ENCODE measurements around the gene IGFL2.
"Not testable (repeated sequence)": the region's sequence is repeated elsewhere in the genome, so short reads cannot be mapped to it uniquely, and the experiment has no call there.

The IGFL2 gene

DNA sequence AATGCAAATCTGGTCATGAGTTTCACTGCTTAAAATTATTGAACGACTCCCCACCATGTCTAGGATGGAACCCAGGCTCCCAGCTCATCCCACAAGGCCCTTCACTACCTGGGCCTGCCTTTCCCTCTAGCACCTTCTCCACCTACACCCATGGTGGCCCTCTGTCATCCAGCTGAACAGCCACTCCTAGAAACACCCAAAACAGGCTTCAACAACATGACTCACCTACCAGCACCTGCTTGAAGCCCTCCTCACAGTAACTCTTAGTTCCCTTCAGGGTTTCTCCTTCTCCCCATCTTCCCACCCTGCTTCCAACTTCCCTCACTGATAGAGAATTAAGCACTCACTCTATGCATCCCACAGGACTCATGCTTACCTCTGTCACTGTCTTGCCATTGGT lies 6.6 kb upstream of the IGFL2 start:
- FAIRE-seq (no peak), DNase-seq (ENCODE audit: low spot score) (no peak)

DNA sequence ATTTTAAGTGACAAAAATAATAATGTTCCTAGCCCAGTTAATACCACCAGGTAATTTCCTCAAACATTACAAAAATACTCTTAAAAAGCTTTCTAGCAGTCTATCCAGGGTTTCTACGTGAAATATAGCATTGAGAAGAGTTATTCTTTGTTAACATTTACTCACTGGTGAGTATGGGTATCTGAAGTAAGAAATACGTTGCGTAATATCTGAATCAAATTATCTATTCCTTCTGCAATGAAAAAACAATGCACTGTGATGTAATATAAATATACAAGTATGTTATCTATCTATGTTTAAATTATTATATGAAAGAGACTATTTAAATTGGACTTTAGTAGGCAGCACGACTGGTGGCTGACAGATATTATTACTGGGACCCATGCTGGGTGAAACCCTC lies 5.7 kb upstream of the IGFL2 start:
- DNase-seq (ENCODE audit: low spot score): no peak
- no peak for FAIRE-seq

DNA sequence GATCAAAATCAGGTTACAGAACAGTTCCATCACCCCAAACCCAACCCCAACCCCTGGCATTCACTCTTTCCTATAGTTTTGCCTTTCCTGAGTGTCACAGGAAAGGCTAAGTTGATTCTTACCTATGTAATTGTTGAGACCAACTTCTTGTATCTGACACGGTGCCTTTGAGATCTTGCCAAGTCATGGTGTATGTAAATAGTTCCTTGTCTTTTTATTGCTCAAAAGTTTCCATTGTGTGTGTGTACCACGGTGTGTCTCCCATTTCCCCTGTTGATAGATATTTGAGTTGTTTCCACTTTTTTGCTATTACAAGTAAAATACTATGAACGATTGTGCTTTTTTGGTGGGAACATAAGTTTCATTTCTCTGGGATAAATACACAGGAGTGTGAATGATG lies 3.3 kb upstream of the IGFL2 start:
- no peak for FAIRE-seq
- no peak for DNase-seq (ENCODE audit: low spot score)

DNA sequence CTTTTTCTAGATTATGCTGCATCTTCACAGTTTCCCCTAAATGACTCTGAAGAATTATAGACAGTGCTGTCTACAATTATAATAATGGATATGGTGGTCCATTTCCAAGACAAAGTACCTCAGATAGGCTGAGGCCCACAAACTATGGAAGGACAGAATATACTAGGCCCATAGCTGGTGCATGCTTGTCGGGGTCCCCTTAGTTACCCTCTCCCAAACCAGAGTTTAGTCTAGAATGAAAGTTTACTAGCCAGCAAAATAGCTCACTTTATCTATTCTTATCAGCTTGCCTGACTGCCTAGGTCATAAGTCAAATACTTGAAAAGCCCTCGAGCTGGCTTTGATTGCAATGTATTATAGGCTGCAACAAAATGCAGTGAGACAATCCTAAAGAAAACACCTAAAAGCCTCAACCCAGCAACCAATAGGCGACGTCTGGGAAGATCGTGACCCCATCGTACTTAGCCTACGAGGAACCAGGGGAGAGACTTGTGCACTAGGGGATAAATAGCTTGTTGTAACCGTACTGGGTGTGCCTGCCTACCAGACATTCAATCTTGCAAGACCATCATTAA lies 785 bp upstream of the IGFL2 start:
- no peak for FAIRE-seq

DNA sequence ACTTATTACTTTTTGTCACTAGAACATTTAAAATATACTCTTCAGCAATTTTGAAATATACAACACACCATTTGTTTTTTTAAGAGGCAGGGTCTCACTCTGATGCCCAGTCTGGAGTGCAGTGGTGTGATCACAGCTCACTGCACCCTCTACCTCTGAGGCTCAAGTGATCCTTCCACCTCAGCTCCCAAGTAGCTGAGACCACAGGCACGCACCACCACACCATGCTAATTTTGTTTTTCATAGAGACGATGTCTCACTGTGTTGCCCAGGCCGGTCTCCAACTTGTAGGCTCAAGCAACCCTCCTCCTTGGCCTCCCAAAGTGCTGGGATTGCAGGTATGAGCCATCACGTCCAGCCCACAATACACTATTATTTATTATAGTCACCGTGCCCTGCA lies 2.6 kb downstream of the IGFL2 start:
- no peak for FAIRE-seq
- no peak for DNase-seq (ENCODE audit: low spot score)

More for the DNA sequence above, 785 bp upstream of the IGFL2 start:
- no peak for DNase-seq (ENCODE audit: low spot score)

DNA sequence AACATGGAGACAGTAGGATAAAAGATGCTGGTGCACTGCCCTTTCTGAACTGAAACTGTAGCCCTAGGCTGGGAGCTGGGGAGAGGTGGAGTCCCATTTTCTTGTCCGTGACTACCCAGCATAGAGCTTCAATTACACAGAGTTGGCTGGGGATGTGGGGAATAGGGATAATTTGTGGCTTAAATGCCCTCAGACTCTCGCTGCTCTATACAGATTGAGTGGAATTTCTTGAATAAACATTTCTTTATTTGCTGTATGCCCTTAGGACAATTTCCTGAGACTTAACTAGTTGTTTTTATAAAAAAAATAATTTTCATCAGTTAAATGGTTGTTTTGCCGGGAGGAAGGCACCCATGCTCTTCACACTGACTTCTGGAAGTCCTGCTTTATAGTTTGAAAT lies 7.2 kb downstream of the IGFL2 start:
- DNase-seq (ENCODE audit: low spot score) (no peak), FAIRE-seq (no peak)

DNA sequence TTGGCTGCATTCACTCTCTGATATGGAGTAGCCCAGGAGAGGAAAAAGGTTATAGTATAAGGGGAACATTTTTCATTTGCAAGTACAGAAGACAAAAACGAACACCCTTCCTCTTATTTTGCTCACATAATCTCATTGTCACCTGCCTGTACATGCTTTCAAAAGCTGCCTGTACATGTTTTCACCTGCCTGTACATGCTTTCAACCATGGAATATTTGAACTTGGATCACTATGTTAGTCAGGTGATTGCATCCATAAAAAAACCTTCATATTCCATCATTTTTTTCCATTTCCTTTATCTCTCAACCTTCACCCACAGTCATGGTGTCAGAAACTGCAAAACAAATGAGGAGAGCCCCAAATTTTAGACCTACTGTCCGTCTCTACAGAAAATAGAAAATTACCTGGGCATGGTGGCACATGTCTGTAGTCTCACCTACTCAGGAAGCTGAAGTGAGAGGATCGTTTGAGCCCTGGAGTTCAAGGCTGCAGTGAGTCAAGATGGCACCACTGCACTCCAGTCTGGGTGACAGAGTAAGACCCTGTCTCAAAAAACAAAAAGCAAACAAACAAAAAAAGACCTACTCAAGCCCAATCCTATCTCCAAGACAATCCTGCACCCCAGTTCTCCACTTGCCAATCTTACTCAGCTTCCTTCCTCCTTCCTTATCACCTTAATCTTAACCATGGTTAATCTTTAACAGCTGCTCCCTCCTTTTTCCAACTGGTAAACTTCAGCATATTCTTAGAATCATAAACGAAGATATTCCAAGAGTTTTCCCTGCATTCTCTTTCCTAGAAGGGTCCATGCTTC lies 11.6 kb downstream of the IGFL2 start:
- FAIRE-seq (no peak), DNase-seq (ENCODE audit: low spot score) (no peak)

DNA sequence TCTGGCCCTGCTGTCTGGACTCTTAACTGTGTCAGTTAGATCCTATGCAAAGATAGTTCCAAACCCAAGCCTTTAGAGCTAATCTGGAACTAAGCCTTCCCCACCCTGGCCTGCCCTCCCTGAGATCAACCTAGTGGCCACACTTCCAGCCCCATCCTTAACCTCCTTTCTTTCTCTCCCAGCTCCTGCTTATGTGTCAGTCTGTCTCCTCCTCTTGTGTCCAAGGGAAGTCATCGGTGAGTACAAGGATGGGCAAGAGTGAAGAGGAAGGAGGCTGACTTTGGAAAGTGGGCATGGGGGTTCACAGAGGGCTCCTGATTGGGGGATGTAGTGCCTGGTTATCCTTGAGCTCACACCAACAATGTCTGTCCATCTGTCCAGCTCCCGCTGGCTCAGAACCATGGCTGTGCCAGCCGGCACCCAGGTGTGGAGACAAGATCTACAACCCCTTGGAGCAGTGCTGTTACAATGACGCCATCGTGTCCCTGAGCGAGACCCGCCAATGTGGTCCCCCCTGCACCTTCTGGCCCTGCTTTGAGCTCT lies 12.3 kb downstream of the IGFL2 start:
- no peak for FAIRE-seq

DNA sequence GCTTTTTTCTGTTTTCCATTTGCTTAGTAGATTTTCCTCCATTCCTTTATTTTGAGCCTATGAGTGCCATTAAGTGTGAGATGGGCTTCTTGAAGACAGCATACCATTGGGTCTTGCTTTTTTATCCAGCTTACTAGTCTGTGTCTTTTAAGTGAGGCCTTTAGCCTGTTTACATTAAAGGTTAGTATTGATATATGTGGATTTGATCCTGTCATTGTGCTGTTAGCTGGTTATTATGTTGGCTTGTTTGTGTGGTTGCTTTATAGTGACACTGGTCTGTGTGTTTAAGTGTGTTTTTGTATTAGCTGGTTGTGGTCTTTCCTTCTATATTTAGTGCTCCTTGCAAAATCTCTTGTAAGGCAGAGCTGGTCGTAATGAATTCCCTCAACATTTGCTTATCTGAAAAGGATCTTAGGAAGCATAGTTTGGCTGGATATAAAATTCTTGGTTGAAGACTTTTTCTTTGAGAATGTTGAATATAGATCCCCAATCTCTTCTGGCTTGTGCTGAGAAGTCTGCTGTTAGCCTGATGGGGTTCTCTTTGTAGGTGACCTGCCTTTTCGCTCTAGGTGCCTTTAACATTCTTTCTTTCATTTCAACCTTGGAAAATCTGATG lies 13.7 kb downstream of the IGFL2 start:
- FAIRE-seq; DNase-seq (ENCODE audit: low spot score): not testable (repeated sequence)

More for the DNA sequence above, 12.3 kb downstream of the IGFL2 start:
- no peak for DNase-seq (ENCODE audit: low spot score)

DNA sequence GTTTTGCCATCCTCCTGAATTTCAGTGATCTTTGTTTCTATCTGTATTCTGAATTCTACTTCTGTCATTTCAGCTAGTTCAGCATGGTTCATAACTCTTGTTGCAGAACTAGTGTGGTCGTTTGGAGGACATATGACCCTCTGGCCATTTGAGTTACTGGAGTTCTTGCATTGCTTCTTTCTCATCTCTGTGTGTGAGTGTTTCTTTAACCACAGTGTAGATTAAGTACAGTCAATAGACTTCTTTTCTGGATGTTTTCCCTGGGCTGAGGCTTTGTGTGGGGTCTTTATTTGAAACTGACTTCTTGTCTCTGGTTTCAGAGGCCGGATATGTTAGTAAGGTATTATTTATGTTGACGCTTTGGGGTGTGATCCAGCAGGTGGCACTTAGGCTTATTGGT lies 14.7 kb downstream of the IGFL2 start:
- no peak for DNase-seq (ENCODE audit: low spot score)
- no peak for FAIRE-seq

DNA sequence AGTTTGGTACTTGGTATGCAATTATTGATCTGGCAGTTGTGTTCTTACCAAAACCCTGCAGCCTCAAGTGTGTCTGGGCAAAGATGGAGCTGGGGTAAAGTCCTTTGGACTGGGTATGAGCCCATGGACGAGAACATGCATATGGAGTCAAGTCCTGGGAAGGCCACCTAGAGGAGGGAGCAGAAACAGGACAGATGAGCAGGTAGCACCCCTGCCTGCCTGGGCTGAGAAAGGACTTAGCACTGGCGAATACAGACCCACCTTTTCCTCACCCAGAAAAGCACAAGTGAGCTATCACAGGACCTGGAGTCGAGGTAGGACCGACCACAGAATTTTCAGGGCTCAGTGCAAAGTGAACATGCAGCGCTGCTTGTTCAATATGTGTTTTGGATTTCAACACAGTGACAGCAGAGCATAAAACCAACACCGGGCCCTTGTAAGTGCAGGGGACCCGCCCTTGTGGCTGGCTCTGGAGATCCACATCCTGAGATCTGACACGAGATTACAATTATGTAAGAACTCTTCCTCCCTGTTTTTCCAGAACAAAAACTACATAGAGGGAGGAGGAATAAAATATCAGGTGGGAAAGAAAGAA lies 25.9 kb downstream of the IGFL2 start:
- no peak for DNase-seq (ENCODE audit: low spot score)
- FAIRE-seq: no peak

DNA sequence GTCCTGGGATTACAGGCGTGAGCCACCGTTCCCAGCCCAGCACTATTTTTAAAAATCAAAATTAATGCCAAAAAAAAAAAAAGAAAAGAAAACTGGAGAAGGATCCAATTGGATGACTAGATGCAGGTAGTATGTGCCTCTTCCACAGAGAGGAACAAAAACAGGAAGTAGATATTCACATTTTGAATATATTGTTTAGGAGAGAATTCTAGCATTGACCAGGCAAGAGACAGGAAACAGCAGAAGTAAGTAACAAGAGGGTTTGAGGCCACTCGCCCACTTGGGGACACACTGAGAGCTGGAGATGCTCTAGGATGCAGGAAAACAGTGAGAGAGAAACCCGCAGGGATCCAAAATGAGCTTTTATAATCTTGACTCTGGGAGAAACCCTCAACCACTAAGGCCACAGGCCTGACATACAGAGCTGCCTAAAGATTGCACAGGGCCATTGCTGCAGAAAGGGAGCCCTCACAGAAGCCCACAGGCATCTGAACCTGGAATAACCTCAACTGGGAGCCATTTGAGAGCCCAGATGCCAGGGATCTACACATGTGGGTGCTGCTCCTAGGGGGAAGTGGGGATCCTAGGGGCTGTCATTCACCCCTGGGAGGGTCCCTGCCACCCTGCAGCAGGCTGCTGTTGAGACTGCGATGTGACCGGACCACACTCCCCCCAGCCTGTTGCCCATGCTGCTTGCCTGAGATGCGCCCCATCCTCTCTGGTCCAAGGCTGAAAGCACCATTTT lies 28.2 kb downstream of the IGFL2 start:
- DNase-seq (ENCODE audit: low spot score): no peak

DNA sequence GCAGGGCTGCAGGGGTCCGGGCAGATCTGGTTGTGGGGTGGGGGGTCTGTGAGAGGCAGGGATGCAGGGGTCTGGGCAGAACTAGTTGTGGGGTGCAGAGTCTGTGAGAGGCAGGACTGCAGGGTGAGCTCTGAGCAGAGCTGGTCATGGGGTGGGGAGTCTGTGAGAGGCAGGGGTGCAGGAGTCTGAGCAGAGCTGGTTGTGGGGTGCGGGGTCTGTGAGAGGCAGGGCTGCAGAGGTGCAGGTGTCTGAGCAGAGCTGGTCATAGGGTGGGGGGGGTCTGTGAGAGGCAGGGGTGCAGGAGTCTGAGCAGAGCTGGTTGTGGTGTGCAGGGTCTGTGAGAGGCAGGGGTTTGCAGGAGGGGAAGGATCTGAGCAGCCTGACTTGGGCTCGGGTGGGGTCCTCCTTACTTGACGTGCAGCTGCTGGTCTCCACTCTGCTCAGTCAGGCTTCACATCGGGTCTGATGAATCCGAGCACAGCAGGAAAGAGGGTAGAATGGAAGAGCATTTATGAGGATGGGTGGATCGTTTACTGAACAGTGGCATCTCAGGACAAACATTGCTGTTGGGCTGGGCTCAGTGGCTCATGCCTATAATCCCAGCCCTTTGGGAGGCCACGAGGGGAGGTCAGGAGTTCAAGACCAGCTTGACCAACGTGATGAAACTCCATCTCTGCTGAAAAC lies 31.2 kb downstream of the IGFL2 start:
- no peak for FAIRE-seq
- DNase-seq (ENCODE audit: low spot score): no peak

More for the DNA sequence above, 28.2 kb downstream of the IGFL2 start:
- FAIRE-seq: no peak

DNA sequence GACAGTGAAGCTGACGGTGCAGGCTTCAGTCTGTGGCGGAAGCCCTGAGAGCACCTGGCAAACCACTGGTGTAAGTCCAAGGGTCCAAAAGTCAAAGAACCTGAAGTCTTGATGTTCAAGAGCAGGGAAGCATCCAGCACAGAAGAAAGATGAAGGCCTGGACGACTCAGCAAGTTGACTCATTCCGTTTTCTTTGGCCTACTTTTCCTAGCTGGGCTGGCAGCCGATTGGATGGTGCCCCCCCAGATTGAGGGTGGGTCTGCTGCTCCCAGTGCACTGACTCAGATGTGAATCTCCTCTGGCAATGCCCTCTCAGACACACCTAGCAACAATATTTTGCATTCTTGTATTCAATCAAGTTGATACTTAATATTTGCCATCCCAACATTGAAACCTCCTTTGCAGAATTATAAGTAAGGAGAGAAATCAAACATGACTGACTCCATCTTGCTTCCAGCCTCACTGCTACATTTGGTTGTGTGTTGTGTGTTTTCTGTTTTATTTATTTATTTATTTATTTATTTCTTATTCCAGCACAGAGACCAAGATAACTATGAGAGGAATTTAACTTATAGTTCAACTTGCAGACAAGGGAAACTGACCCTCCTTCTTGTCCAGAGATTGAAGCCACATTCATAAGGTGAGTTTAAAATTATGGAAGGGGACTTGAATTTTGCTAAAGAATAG lies 32.8 kb downstream of the IGFL2 start:
- DNase-seq (ENCODE audit: low spot score) (peak; percentile 64), FAIRE-seq (peak; percentile 40)

DNA sequence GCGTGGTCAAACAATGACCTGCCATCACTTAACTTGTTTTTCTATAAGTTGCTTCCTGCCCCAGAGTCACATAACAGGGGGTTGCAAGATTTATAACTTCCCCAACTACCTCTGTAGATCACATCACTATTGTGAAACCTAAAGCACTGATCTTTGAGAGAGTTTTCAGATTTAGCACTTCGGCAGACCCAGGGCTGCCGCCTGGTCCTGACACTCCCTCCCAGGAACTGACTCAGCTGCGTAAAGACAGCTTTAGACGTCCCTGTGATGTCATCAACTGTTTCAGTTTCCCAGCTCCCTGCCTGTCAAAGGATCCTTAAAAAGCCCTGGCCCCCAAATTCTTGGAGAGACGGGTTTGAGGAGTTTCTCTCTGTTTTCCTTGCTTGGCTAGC lies 33.3 kb downstream of the IGFL2 start:
- FAIRE-seq (no peak), DNase-seq (ENCODE audit: low spot score) (no peak)

DNA sequence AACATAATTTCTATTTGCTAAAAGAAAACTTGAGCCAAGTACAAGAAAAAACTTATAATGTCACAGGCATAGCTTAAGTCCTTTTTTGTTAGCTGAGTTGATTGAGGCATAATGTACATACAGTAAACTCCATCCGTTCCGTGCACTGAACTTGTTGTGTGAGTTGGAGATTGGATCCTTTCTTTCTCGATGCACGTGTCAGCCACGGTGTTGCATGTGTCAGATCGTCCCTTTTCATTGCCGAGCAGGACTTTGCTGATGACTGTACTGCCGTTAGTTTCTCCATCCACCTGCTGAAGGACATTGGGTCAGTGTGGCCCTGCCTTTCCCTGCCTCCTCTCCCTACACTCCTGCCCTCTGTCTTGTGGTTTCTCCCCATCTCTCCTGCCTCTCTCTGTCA lies 34.4 kb downstream of the IGFL2 start:
- DNase-seq (ENCODE audit: low spot score): no peak
- FAIRE-seq: no peak

DNA sequence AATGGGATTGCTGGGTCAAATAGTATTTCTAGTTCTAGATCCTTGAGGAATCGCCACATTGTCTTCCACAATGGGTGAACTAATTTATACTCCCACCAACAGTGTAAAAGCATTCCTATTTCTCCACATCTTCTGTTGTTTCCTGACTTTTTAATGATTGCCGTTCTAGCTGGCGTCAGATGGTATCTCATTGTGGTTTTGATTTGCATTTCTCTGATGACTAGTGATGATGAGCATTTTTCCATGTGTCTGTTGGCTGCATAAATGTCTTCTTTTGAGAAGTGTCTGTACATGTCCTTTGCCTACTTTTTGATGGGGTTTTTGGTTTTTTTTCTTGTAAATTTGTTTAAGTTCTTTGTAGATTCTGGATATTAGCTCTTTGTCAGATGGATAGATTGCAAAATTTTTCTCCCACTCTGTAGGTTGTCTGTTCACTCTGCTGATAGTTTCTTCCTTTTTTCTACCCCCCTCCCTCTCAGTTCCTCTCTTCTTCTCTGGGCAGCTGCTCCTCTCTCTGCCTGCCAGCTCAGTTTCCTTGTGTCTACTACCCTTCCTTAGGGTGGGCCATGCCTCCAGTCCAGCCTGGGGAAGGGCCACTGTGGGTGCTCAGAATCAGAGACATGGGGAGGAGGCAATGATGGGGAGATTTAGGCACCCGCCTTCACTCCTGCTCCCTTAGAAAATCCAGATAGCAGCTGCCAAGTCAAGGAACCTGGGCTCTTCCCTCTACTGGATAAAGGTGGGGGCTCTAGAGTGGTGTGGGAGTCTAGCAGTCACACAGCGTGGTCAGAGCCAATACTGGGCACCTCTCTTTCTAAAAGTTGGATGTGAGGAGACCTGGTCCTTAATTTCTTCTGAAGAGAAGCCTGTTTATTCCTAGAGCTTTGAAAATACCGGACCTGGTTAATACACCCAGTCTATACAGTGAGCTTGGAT lies 37.0 kb downstream of the IGFL2 start:
- FAIRE-seq; DNase-seq (ENCODE audit: low spot score): not testable (repeated sequence)

DNA sequence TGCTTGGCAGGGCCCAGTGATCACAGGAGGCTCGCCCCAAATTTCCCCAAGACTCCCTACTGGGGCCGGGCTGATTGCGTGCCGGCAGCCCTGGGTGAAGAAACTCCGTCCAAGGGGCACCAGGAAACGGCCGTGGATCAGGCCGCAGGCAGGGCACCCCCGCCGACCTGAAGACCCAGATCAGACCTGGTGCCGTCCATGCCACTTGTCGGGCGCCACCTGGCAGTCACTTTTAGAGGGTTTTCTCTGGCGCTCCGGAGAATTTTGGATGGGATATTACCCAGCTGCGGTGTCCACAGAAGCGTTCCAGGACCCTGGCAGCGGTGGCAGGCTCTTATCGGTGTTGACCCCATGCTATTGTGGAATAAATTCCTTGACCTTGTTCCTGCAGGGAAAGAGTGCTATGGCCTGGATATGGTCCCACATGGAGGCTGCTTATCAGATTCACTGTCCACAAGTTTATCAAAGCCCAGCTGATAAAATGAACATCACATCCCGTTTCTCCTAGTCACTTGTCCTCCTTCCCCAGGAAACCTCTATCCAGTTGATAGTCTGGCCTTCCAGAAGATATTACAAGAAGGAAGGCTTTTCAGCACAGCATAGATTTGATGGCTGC lies 38.2 kb downstream of the IGFL2 start:
- DNase-seq (ENCODE audit: low spot score) (no peak), FAIRE-seq (no peak)

DNA sequence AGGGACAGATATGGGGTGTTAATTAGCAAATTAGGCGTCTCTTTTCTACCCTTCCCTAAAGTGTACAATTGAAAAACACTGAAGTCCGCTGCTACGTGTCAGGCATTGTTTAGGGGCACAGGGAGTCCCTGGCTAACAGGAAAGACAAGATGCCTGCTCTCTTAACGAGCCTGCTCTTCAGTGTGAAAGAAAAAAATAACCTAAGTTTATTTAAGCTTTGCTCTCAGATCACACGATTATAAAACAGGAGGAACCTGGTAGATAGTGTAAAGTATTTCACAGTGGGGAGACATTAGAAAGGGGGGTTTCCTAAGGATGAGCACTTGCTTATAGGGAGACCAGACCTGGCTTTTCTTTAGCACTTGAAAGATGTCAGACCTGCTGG lies 38.7 kb downstream of the IGFL2 start:
- FAIRE-seq (no peak), DNase-seq (ENCODE audit: low spot score) (no peak)
